Measurements from ENCODE around the gene CTRL. TPM values are rescaled to one million over a fixed set of nuclear protein-coding genes. Genes with fewer than 3 reads are reported as not detected.

Gene CTRL
- total RNA-seq, 6 experiments from 2014 or later = 0.25 to 0.63 (median 0.43) TPM

- H3K4me1 Mint-ChIP-seq (ENCODE audit: low read depth) = peaks cover 16% of the 10 kb centered on the region
- DNase-seq = no peak
- H3K9me3 Mint-ChIP-seq = no peaks in the 10 kb centered on the region
- peaks cover 27% of the 10 kb centered on the region for H3K36me3 Mint-ChIP-seq (ENCODE audit: low read depth)
- H3K27me3 Mint-ChIP-seq (ENCODE audit: insufficient read depth) = peaks cover 12% of the 10 kb centered on the region
- H3K4me3 Mint-ChIP-seq = no peak overlapping the region
- TF ChIP-seq CTCF (IDR thresholded peaks at IDR 0.05) = no peak
- H3K27ac Mint-ChIP-seq = no peak overlapping the region
Measured at GRCh38 chr16:67883146-67883871, 48.4 kb downstream of the CTRL start.

- H3K27me3 Mint-ChIP-seq (ENCODE audit: insufficient read depth) = peaks cover 12% of the 10 kb centered on the region
- no peak overlapping the region for H3K4me3 Mint-ChIP-seq
- H3K9me3 Mint-ChIP-seq = no peaks in the 10 kb centered on the region
- peaks cover 16% of the 10 kb centered on the region for H3K4me1 Mint-ChIP-seq (ENCODE audit: low read depth)
- DNase-seq = no peak
- peaks cover 27% of the 10 kb centered on the region for H3K36me3 Mint-ChIP-seq (ENCODE audit: low read depth)
- TF ChIP-seq CTCF (IDR thresholded peaks at IDR 0.05) = no peak
- no peak overlapping the region for H3K27ac Mint-ChIP-seq
Measured at GRCh38 chr16:67882374-67883145, 49.1 kb downstream of the CTRL start.

GRCh38 chr16:67881621-67882161 is 50.0 kb downstream of the CTRL start:
- Mint-ChIP-seq H3K4me1 (ENCODE audit: low read depth) (peaks cover 16% of the 10 kb centered on the region), H3K27ac (no peak overlapping the region), H3K4me3 (no peak overlapping the region), H3K27me3 (ENCODE audit: insufficient read depth) (peaks cover 12% of the 10 kb centered on the region), H3K36me3 (ENCODE audit: low read depth) (peaks cover 34% of the 10 kb centered on the region), H3K9me3 (no peaks in the 10 kb centered on the region)
- TF ChIP-seq CTCF (IDR thresholded peaks at IDR 0.05) = no peak
- no peak for DNase-seq

DNA sequence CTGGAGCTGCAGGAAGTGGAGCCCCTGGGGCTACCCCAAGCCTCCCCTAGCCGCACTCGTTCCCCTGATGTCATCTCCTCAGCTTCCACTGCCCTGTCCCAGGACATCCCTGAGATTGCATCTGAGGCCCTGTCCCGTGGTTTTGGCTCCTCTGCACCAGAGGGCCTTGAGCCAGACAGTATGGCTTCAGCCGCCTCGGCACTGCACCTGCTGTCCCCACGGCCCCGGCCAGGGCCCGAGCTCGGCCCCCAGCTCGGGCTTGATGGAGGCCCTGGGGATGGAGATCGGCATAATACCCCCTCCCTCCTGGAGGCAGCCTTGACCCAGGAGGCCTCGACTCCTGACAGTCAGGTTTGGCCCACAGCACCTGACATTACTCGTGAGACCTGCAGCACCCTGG is 51.1 kb downstream of the CTRL start:
- H3K27ac Mint-ChIP-seq = no peak overlapping the region
- H3K36me3 Mint-ChIP-seq (ENCODE audit: low read depth) = peaks cover 30% of the 10 kb centered on the region
- TF ChIP-seq CTCF (IDR thresholded peaks at IDR 0.05) = no peak
- no peak overlapping the region for H3K4me3 Mint-ChIP-seq
- H3K27me3 Mint-ChIP-seq (ENCODE audit: insufficient read depth) = peaks cover 12% of the 10 kb centered on the region
- H3K4me1 Mint-ChIP-seq (ENCODE audit: low read depth) = peaks cover 17% of the 10 kb centered on the region
- no peaks in the 10 kb centered on the region for H3K9me3 Mint-ChIP-seq
- no peak for DNase-seq

DNA sequence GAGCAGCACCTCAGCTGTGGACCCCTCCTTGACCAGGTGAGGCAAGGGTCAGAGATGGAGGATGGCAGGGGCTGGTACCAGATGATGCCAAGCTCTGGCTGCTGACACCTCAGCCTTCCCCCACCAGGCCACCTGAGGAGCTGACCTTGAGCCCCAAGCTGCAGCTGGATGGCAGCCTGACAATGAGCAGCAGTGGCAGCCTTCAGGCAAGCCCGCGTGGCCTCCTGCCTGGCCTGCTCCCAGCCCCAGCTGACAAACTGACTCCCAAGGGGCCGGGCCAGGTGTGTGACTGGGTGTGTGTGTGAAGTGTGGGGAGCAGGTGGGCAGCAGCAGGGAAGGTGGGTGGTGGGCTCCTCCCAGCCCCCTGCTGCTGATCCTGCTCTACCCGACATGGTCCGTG is 51.7 kb downstream of the CTRL start:
- DNase-seq = no peak
- Mint-ChIP-seq H3K4me1 (ENCODE audit: low read depth) (peaks cover 21% of the 10 kb centered on the region), H3K36me3 (ENCODE audit: low read depth) (peaks cover 30% of the 10 kb centered on the region), H3K9me3 (no peaks in the 10 kb centered on the region), H3K4me3 (no peak overlapping the region), H3K27ac (no peak overlapping the region), H3K27me3 (ENCODE audit: insufficient read depth) (peaks cover 12% of the 10 kb centered on the region)
- TF ChIP-seq CTCF (IDR thresholded peaks at IDR 0.05) = no peak

Other genes with a start within 250 kb of the CTRL start
- 10 to 100 TPM; 14.4 to 19.4 (median 16.9) TPM for gene GFOD2, start 212.5 kb downstream of the CTRL start, total RNA-seq (2021; fragmentation: NEBNext Ultra II Directional; extraction: Animal tissue kit (Norgen Biotek cat#: 25700))
- 10 to 100 TPM; 11.5 to 15.6 (median 12.8) TPM for gene RANBP10, start 125.3 kb downstream of the CTRL start, total RNA-seq (2021; fragmentation: NEBNext Ultra II Directional; extraction: Animal tissue kit (Norgen Biotek cat#: 25700))
- 1 to 10 TPM in 2 of 6 experiments, under 1 TPM in 4; 0.23 to 1.3 (median 0.79) TPM for gene TSNAXIP1, start 125.0 kb downstream of the CTRL start, total RNA-seq (2021; fragmentation: NEBNext Ultra II Directional; extraction: Animal tissue kit (Norgen Biotek cat#: 25700))
- 10 to 100 TPM; 15.1 to 18.6 (median 16.2) TPM for gene THAP11, start 89.5 kb downstream of the CTRL start, total RNA-seq (2021; fragmentation: NEBNext Ultra II Directional; extraction: Animal tissue kit (Norgen Biotek cat#: 25700))
- 100 to 1,000 TPM; 182 to 195 (median 185) TPM for gene NUTF2, start 84.9 kb downstream of the CTRL start, total RNA-seq (2021; fragmentation: NEBNext Ultra II Directional; extraction: Animal tissue kit (Norgen Biotek cat#: 25700))
- 10 to 100 TPM; 51.2 to 64.2 (median 59.7) TPM for gene CENPT, start 84.2 kb downstream of the CTRL start, total RNA-seq (2021; fragmentation: NEBNext Ultra II Directional; extraction: Animal tissue kit (Norgen Biotek cat#: 25700))
- 10 to 100 TPM; 60.2 to 81.0 (median 63.6) TPM for gene EDC4, start 58.8 kb downstream of the CTRL start, total RNA-seq (2021; fragmentation: NEBNext Ultra II Directional; extraction: Animal tissue kit (Norgen Biotek cat#: 25700))
- under 1 TPM in 3 of 6 experiments, not detected in 3; 0.25 to 0.51 (median 0.38) TPM for gene NRN1L, start 47.0 kb downstream of the CTRL start, total RNA-seq (2021; fragmentation: NEBNext Ultra II Directional; extraction: Animal tissue kit (Norgen Biotek cat#: 25700))
- gene PSKH1, start 38.6 kb downstream of the CTRL start, total RNA-seq (2021; fragmentation: NEBNext Ultra II Directional; extraction: Animal tissue kit (Norgen Biotek cat#: 25700)) = 10 to 100 TPM; 25.2 to 34.1 (median 29.3) TPM
- 10 to 100 TPM; 36.3 to 49.7 (median 40.0) TPM for gene PSMB10, start 5.0 kb upstream of the CTRL start, total RNA-seq (2021; fragmentation: NEBNext Ultra II Directional; extraction: Animal tissue kit (Norgen Biotek cat#: 25700))
- gene LCAT, start 12.3 kb upstream of the CTRL start, total RNA-seq (2021; fragmentation: NEBNext Ultra II Directional; extraction: Animal tissue kit (Norgen Biotek cat#: 25700)) = 10 to 100 TPM; 17.6 to 21.8 (median 19.8) TPM
- 100 to 1,000 TPM in 1 of 6 experiments, 10 to 100 TPM in 5; 89.8 to 113 (median 98.9) TPM for gene SLC12A4, start 36.8 kb upstream of the CTRL start, total RNA-seq (2021; fragmentation: NEBNext Ultra II Directional; extraction: Animal tissue kit (Norgen Biotek cat#: 25700))
- gene DPEP3, start 48.6 kb upstream of the CTRL start, total RNA-seq (2021; fragmentation: NEBNext Ultra II Directional; extraction: Animal tissue kit (Norgen Biotek cat#: 25700)) = not detected
- not detected for gene DPEP2, start 67.6 kb upstream of the CTRL start, total RNA-seq (2021; fragmentation: NEBNext Ultra II Directional; extraction: Animal tissue kit (Norgen Biotek cat#: 25700))
- not detected for gene DPEP2NB, start 84.0 kb upstream of the CTRL start, total RNA-seq (2021; fragmentation: NEBNext Ultra II Directional; extraction: Animal tissue kit (Norgen Biotek cat#: 25700))
- gene DDX28, start 91.4 kb upstream of the CTRL start, total RNA-seq (2021; fragmentation: NEBNext Ultra II Directional; extraction: Animal tissue kit (Norgen Biotek cat#: 25700)) = 1 to 10 TPM; 7.2 to 8.5 (median 8.2) TPM
- gene DUS2, start 91.4 kb upstream of the CTRL start, total RNA-seq (2021; fragmentation: NEBNext Ultra II Directional; extraction: Animal tissue kit (Norgen Biotek cat#: 25700)) = 10 to 100 TPM; 13.3 to 17.4 (median 15.9) TPM
- gene NFATC3, start 153.5 kb upstream of the CTRL start, total RNA-seq (2021; fragmentation: NEBNext Ultra II Directional; extraction: Animal tissue kit (Norgen Biotek cat#: 25700)) = 10 to 100 TPM; 17.2 to 20.7 (median 19.9) TPM

Measured in HFFc6 (cell line).